Ammon's horn (tissue), 1 donor: ENCODE results near the gene IL13.
"Not testable (repeated sequence)": the region's sequence is repeated elsewhere in the genome, so short reads cannot be mapped to it uniquely, and the experiment has no call there.

Experiments used
- DNase-seq: peaks from one replicate; pipeline ENCODE4 v3.0.0-alpha.2; 2016; ENCODE audit warnings: low spot score

Gene IL13

GRCh38 chr5:132657676-132658380 lies at the start of gene IL13:
IL13 (plus strand) TSS chr5:132658173; CDS start chr5:132658187, 14 bp downstream.
- DNase-seq = no peak

- no peak for DNase-seq
These were observed 46.0 kb upstream of the IL13 start for GRCh38 chr5:132611965-132612364.

GRCh38 chr5:132612846-132613245 lies 45.1 kb upstream of the IL13 start:
- DNase-seq = no peak

- DNase-seq = no peak
These were observed 36.3 kb upstream of the IL13 start for GRCh38 chr5:132621699-132622098.

- DNase-seq = no peak
These were observed 35.4 kb upstream of the IL13 start for GRCh38 chr5:132622608-132623007.

GRCh38 chr5:132627470-132627869 lies 30.5 kb upstream of the IL13 start:
- no peak for DNase-seq

GRCh38 chr5:132628814-132629213 lies 29.2 kb upstream of the IL13 start:
- DNase-seq = no peak

- DNase-seq = no peak
These were observed 28.6 kb upstream of the IL13 start for GRCh38 chr5:132629230-132629944.

- not testable (repeated sequence) for DNase-seq
These were observed 24.4 kb upstream of the IL13 start for GRCh38 chr5:132633587-132633986.

GRCh38 chr5:132635873-132636272 lies 22.1 kb upstream of the IL13 start:
- no peak for DNase-seq

- DNase-seq = no peak
These were observed 20.7 kb upstream of the IL13 start for GRCh38 chr5:132637241-132637640.

GRCh38 chr5:132639706-132640130 lies 18.3 kb upstream of the IL13 start:
- DNase-seq = no peak

- no peak for DNase-seq
These were observed 17.4 kb upstream of the IL13 start for GRCh38 chr5:132640613-132641012.

- DNase-seq = no peak
These were observed 16.7 kb upstream of the IL13 start for GRCh38 chr5:132641241-132641723.

GRCh38 chr5:132641841-132642240 lies 16.1 kb upstream of the IL13 start:
- no peak for DNase-seq

GRCh38 chr5:132644177-132644576 lies 13.8 kb upstream of the IL13 start:
- no peak for DNase-seq

- DNase-seq = no peak
These were observed 11.2 kb upstream of the IL13 start for GRCh38 chr5:132646583-132647266.

- no peak for DNase-seq
These were observed 10.5 kb upstream of the IL13 start for GRCh38 chr5:132647473-132647872.

GRCh38 chr5:132648355-132648754 lies 9.6 kb upstream of the IL13 start:
- no peak for DNase-seq

- DNase-seq = no peak
These were observed 6.0 kb upstream of the IL13 start for GRCh38 chr5:132651838-132652469.

GRCh38 chr5:132653716-132654115 lies 4.3 kb upstream of the IL13 start:
- no peak for DNase-seq
